Keratinocyte (primary cell): ENCODE results near the gene ZNF490. TPM values are rescaled to one million over a fixed set of nuclear protein-coding genes. Genes with fewer than 3 reads are reported as not detected.

Source experiments
- DNase-seq: peaks from one replicate; pipeline ENCODE4 v3.0.0-alpha.2; 2011; ENCODE audit warnings: low read depth, missing footprints, low spot score
- FAIRE-seq: peaks from 2 replicates; lab custom pipeline; 2011; peaks lifted over from hg19 to GRCh38; lab: Jason Lieb, UNC
- H2AFZ ChIP-seq: 2 replicates; pipeline ENCODE4 v1.6.0; 2012; ENCODE audit warnings: low read length, control low read depth, inconsistent platforms; ENCODE audit not compliant: control insufficient read depth
- H3K27ac ChIP-seq: 2 replicates; pipeline ENCODE4 v1.5.1; 2011; ENCODE audit warnings: low read length; ENCODE audit not compliant: control insufficient read depth, insufficient read depth
- H3K27me3 ChIP-seq: 3 replicates; pipeline ENCODE4 v1.6.0; 2011; ENCODE audit warnings: low read length; ENCODE audit not compliant: control insufficient read depth, insufficient read depth; ENCODE audit errors: extremely low read depth
- H3K36me3 ChIP-seq, 2 experiments: 2 replicates in 1 of 2; 3 replicates in 1 of 2; pipeline ENCODE4 v1.5.1; 2011; ENCODE audit warnings: low read length in 2 of 2, mild to moderate bottlenecking in 1 of 2; ENCODE audit not compliant: control insufficient read depth in 2 of 2, insufficient read depth in 2 of 2; ENCODE audit errors: extremely low read depth in 1 of 2
- H3K4me1 ChIP-seq: 3 replicates; pipeline ENCODE4 v1.5.1; 2011; ENCODE audit warnings: low read length; ENCODE audit not compliant: control insufficient read depth, insufficient read depth; ENCODE audit errors: extremely low read depth
- H3K4me2 ChIP-seq: 3 replicates; pipeline ENCODE4 v1.6.0; 2011; ENCODE audit warnings: low read depth, low read length; ENCODE audit not compliant: control insufficient read depth, insufficient read depth; ENCODE audit errors: extremely low read depth
- H3K4me3 ChIP-seq, 3 experiments: fragments of 200-600 bp in 1 of 3; sonication (generic) in 1 of 3; 2 replicates in 2 of 3; 3 replicates in 1 of 3; pipeline ENCODE4 v1.5.1; 2011 to 2016; ENCODE audit warnings: low read length in 3 of 3, mild to moderate bottlenecking in 3 of 3, control low read depth in 2 of 3, inconsistent platforms in 1 of 3, low read depth in 1 of 3, mixed read lengths in 1 of 3, mixed run types in 1 of 3, moderate library complexity in 1 of 3; ENCODE audit not compliant: control insufficient read depth in 2 of 3, insufficient read depth in 2 of 3; ENCODE audit errors: extremely low read depth in 1 of 3
- H3K79me2 ChIP-seq: 2 replicates; pipeline ENCODE4 v1.6.0; 2012; ENCODE audit warnings: low read length; ENCODE audit not compliant: control insufficient read depth, insufficient read depth
- H3K9ac ChIP-seq: 3 replicates; pipeline ENCODE4 v1.6.0; 2011; ENCODE audit warnings: low read length; ENCODE audit not compliant: control insufficient read depth, insufficient read depth; ENCODE audit errors: extremely low read depth
- H3K9me1 ChIP-seq: 3 replicates; pipeline ENCODE4 v1.6.0; 2011; ENCODE audit warnings: low read length; ENCODE audit not compliant: control insufficient read depth, insufficient read depth; ENCODE audit errors: extremely low read depth
- H3K9me3 ChIP-seq: 2 replicates; pipeline ENCODE4 v1.5.1; 2012; ENCODE audit warnings: low read depth, low read length; ENCODE audit not compliant: control insufficient read depth
- H4K20me1 ChIP-seq: 3 replicates; pipeline ENCODE4 v1.6.0; 2011; ENCODE audit warnings: low read length; ENCODE audit not compliant: control insufficient read depth, insufficient read depth; ENCODE audit errors: extremely low read depth
- CTCF ChIP-seq, 3 experiments: IDR thresholded peaks in 1 of 3; conservative IDR thresholded peaks in 1 of 3; optimal IDR thresholded peaks in 1 of 3; 2 replicates in 2 of 3; 3 replicates in 1 of 3; pipeline versions ENCODE3 to v1.5.1; 2011; ENCODE audit warnings: low read length in 3 of 3, mild to moderate bottlenecking in 3 of 3, moderate library complexity in 2 of 3, control low read depth in 1 of 3, inconsistent platforms in 1 of 3; ENCODE audit not compliant: insufficient read depth in 2 of 3; ENCODE audit errors: extremely low read depth in 1 of 3
- EZH2 ChIP-seq: IDR thresholded peaks from one replicate; pipeline ENCODE4 v1.6.1; 2012; ENCODE audit warnings: inconsistent platforms, mild to moderate bottlenecking, low read length, moderate library complexity
- dilution Hi-C: fragments of 300-500 bp; cut with MboI; formaldehyde crosslinking; loops from one replicate; pipeline ENCODE4 v1.7.0; 2020; ENCODE audit warnings: low sequenced_read_pairs; ENCODE audit not compliant: extremely low pct_ligation_motif_present
- polyA plus RNA-seq, 5 experiments: library from polyadenylated mRNA; depleted of rRNA in 3 of 5; stranded (reverse) in 3 of 5; stranded (forward) in 1 of 5; unstranded in 1 of 5; fragments of >200 nt; gene quantifications; 1 replicate in 1 of 5; 2 replicates in 3 of 5; 3 replicates in 1 of 5; pipeline versions ENCODE4 v1.2.1 to v1.2.3, GENCODE V29; 2011 to 2012; ENCODE audit warnings: missing spikeins in 2 of 5, low read depth in 1 of 5, low replicate concordance in 1 of 5

Gene ZNF490
- polyA plus RNA-seq, 1 donor (not counting 4 experiments of a cell fraction or from before 2014, with no cell fraction given) = 3.2 TPM

DNA sequence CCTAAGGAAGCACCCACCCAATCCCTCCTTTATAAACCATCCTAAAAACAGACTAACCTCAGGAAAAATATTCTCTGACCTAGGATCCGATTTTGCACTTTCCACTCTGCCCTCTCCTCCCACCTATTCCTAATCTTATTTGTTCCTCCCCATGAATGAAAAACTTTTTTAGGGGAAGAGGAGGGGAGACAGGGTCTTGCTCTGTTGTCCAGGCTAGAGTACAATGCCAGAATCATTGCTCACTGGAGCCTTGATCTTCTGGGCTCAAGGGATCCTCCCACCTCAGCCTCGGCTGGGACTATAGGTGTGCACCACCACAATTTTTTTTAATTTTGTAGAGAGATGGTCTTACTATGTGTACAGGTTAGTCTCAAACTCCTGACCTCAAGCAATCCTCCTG, 63.7 kb downstream of the ZNF490 start:
- peaks cover 52% of the 10 kb centered on the region for H3K79me2 ChIP-seq
- dilution Hi-C loops = no loop called here

DNA sequence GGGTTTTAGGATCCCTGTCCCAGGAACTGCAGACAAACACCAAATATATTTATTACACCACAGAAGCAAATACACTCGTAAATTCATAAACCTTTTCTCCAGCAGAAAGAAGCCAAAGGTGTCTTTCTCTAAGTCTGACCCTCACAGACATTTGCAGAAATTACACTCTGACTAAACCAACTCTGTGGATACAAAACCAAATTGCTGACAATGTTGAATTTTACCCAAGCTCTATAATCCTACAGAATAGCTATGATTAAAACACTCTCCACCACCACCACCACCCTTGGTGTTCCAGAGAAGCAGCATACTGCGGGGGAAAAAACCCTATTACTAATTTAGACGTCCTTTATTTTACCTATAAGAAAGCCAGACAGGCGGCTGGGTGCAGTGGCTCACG, 64.5 kb downstream of the ZNF490 start:
- no peak for FAIRE-seq

More for the DNA sequence above, 63.7 kb downstream of the ZNF490 start:
- Histone ChIP-seq H3K4me2 (no peak overlapping the region), H3K36me3 (peaks cover 0 to 7% of the 10 kb centered on the region in 2 experiments), H3K9me3 (no peaks in the 10 kb centered on the region), H3K9ac (no peak overlapping the region), H2AFZ (no peak overlapping the region), H3K4me1 (no peaks in the 10 kb centered on the region), H3K4me3 (no peak overlapping the region), H4K20me1 (no peaks in the 10 kb centered on the region), H3K9me1 (no peaks in the 10 kb centered on the region), H3K27ac (no peak overlapping the region), H3K27me3 (no peaks in the 10 kb centered on the region)
- no peak for FAIRE-seq
- no peak for DNase-seq
- TF ChIP-seq EZH2 (no peak), CTCF (optimal IDR thresholded peaks at IDR 0.05 in 1 of 3, IDR thresholded peaks at IDR 0.05 in 1 of 3, conservative IDR thresholded peaks at IDR 0.05 in 1 of 3; ENCODE audit: extremely low read depth in 1 of 3, insufficient read depth in 2 of 3, low read length in 3 of 3) (no peak)

More for the DNA sequence above, 64.5 kb downstream of the ZNF490 start:
- Histone ChIP-seq H3K9me3 (no peaks in the 10 kb centered on the region), H3K4me3 (no peak overlapping the region), H2AFZ (no peak overlapping the region), H3K9me1 (no peaks in the 10 kb centered on the region), H3K27me3 (no peaks in the 10 kb centered on the region), H3K4me2 (no peak overlapping the region), H3K27ac (no peak overlapping the region), H4K20me1 (no peaks in the 10 kb centered on the region), H3K4me1 (no peaks in the 10 kb centered on the region), H3K36me3 (peaks cover 0 to 7% of the 10 kb centered on the region in 2 experiments), H3K9ac (no peak overlapping the region), H3K79me2 (peaks cover 52% of the 10 kb centered on the region)
- no peak for DNase-seq
- dilution Hi-C loops = no loop called here
- TF ChIP-seq EZH2 = no peak
- no peak for TF ChIP-seq CTCF (optimal IDR thresholded peaks at IDR 0.05 in 1 of 3, IDR thresholded peaks at IDR 0.05 in 1 of 3, conservative IDR thresholded peaks at IDR 0.05 in 1 of 3; ENCODE audit: extremely low read depth in 1 of 3, insufficient read depth in 2 of 3, low read length in 3 of 3)
